ENCODE measurements around the gene TMEM145. TPM values are rescaled to one million over a fixed set of nuclear protein-coding genes. Genes with fewer than 3 reads are reported as not detected.

TMEM145 gene
- total and polyA plus RNA-seq, 8 donors = 0.37 to 44.3 (median 0.61) TPM; not detected in 3

DNA sequence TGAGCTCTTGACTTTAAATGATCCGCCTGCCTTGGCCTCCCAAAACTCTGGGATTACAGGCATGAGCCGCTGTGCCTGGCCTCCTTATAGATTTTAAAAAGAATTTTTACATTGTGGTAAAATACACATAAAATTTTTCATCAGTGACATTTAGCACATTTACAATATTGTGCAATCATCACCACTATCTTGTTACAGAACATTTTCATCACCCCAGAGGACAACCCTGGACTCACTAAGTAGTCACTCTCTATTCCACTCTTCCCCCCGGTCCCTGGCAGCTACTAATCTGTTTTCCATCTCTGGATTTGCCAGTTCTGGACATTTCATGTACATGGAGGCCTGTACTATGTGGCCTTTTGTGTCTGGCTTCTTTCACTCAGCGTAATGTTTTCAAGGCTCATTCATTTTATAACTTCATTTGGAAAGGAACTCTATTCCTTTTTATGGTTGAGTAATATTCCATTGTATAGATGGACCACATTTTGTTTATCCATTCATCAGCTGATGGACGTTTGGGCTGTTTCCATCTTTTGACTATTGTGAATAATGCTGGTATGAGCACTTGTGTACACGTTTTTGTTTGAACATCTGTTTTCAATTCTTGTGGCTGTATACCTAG, 32.2 kb downstream of the TMEM145 start:
- WGBS, 5 donors = 85 to 90% (median 86%) methylated on average over 6 of the region's 6 CpGs
- intact Hi-C loops (cut with DNase I; ENCODE audit: low total_unique reads) = no loop called here
- DNase-seq = no peak
- Histone ChIP-seq H3K36me3 (peaks cover 3 to 89% (median 64%) of the 10 kb centered on the region in 4 donors), H3K4me3 (no peak overlapping the region), H3K4me1 (no peaks in the 10 kb centered on the region), H3K9me3 (no peaks in the 10 kb centered on the region), H3K27ac (no peak overlapping the region), H3K27me3 (no peaks in the 10 kb centered on the region)
- no peak for TF ChIP-seq POLR2A (IDR thresholded peaks at IDR 0.05)
- no peak for TF ChIP-seq CTCF (IDR thresholded peaks at IDR 0.05)
- no peak for TF ChIP-seq EP300 (IDR thresholded peaks at IDR 0.05)
- TF ChIP-seq POLR2AphosphoS5 (IDR thresholded peaks at IDR 0.05) = no peak

DNA sequence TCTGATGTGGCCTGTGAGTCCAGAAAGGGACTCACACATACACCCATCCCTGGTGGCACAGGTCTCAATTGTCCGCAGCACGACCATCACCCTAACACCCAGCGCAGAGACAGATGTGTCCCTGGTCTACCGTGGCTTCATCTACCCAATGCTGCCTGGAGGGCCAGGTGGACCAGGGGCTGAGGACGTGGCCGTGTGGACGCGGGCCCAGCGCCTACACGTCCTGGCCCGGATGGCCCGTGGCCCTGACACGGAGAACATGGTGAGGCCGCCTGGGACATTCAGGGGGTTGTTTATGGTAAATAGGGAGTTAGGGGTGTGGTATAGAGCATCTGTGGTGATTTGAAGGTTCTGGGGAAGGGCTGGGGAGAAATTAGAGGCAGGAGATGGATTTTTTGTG, 35.1 kb downstream of the TMEM145 start:
- TF ChIP-seq POLR2AphosphoS5 (IDR thresholded peaks at IDR 0.05) = no peak
- TF ChIP-seq EP300 (IDR thresholded peaks at IDR 0.05) = no peak
- no peak for TF ChIP-seq CTCF (IDR thresholded peaks at IDR 0.05)
- no peak for TF ChIP-seq POLR2A (IDR thresholded peaks at IDR 0.05)
- Histone ChIP-seq H3K4me3 (no peak overlapping the region), H3K9me3 (no peaks in the 10 kb centered on the region), H3K4me1 (no peaks in the 10 kb centered on the region), H3K36me3 (peaks cover 6 to 90% (median 81%) of the 10 kb centered on the region in 4 donors), H3K27me3 (no peaks in the 10 kb centered on the region), H3K27ac (no peak overlapping the region)
- intact Hi-C loops (cut with DNase I; ENCODE audit: low total_unique reads) = no loop called here
- no peak for DNase-seq
- 93 to 99% (median 97%) methylated on average over 6 to 14 of the region's 14 CpGs for WGBS, 5 donors

GRCh38 chr19:42349378-42350107, 36.4 kb downstream of the TMEM145 start:
- no peak for DNase-seq
- no peak for TF ChIP-seq POLR2AphosphoS5 (IDR thresholded peaks at IDR 0.05)
- no peak for TF ChIP-seq POLR2A (IDR thresholded peaks at IDR 0.05)
- TF ChIP-seq CTCF (IDR thresholded peaks at IDR 0.05) = no peak
- TF ChIP-seq EP300 (IDR thresholded peaks at IDR 0.05) = no peak

GRCh38 chr19:42350417-42350816, 37.3 kb downstream of the TMEM145 start:
- Histone ChIP-seq H3K4me3 (no peak overlapping the region), H3K4me1 (no peaks in the 10 kb centered on the region), H3K27ac (no peak overlapping the region), H3K9me3 (no peaks in the 10 kb centered on the region), H3K36me3 (peaks cover 3 to 90% (median 83%) of the 10 kb centered on the region in 4 donors), H3K27me3 (no peaks in the 10 kb centered on the region)
- no peak for TF ChIP-seq EP300 (IDR thresholded peaks at IDR 0.05)
- TF ChIP-seq POLR2A (IDR thresholded peaks at IDR 0.05) = no peak
- TF ChIP-seq CTCF (IDR thresholded peaks at IDR 0.05) = no peak
- TF ChIP-seq POLR2AphosphoS5 (IDR thresholded peaks at IDR 0.05) = no peak
- 84 to 96% (median 92%) methylated on average over 3 of the region's 3 CpGs for WGBS, 5 donors
- intact Hi-C loops (cut with DNase I; ENCODE audit: low total_unique reads) = no loop called here
- no peak for DNase-seq

More at GRCh38 chr19:42349378-42350107, 36.4 kb downstream of the TMEM145 start:
- H3K9me3 ChIP-seq = no peaks in the 10 kb centered on the region
- no peak overlapping the region for H3K27ac ChIP-seq
- H3K27me3 ChIP-seq = no peaks in the 10 kb centered on the region
- no peak overlapping the region for H3K4me3 ChIP-seq
- 94 to 97% (median 95%) methylated on average over 8 to 14 of the region's 14 CpGs for WGBS, 5 donors
- intact Hi-C loops (cut with DNase I; ENCODE audit: low total_unique reads) = no loop called here
- H3K4me1 ChIP-seq = no peaks in the 10 kb centered on the region
- peaks cover 4 to 90% (median 83%) of the 10 kb centered on the region in 4 donors for H3K36me3 ChIP-seq

All from stomach (tissue), 9 donors.